Ovary (tissue), 3 donors: ENCODE results near the gene NGEF.

Source experiments
- EP300 ChIP-seq: sonication (generic); formaldehyde crosslinking; IDR thresholded peaks from one replicate; pipeline ENCODE4 v1.6.1; 2017; ENCODE audit warnings: antibody characterized with exemption
- POLR2A ChIP-seq: fragments of 450-650 bp; IDR thresholded peaks from one replicate; pipeline ENCODE4 v1.6.1; 2017; ENCODE audit warnings: antibody characterized with exemption, mild to moderate bottlenecking, moderate library complexity
- TF ChIP-seq, protein P1 (sequence below), 3 donors: fragments of 450-650 bp in 2 of 3; fragments of 200-600 bp in 1 of 3; IDR thresholded peaks; one replicate each; pipeline versions ENCODE4 v1.5.1 to v1.8.0; 2016 to 2022; ENCODE audit warnings: antibody characterized with exemption in 3 of 3, mild to moderate bottlenecking in 1 of 3
- donor health status: DM: no; HTN: no; CAD: no.

DNA sequence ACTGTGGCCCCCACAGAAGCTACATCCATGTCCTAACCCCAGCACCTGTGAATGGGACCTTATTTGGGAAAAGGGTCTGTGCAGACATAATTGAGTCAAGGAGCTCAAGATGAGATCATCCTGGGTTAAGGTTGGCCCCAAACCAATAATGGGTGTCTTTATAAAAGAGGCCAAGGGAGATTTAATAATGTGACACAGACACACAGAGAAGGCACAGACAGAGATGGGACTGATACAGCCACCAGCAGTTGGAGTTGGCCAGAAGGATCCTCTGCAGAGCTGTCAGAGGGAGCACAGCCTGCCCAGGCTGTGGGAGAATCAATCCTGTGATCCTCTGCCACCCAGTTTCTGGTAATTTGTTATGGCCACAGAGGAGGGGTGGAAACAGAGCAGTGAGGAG is 116.9 kb downstream of the NGEF start:
- TF ChIP-seq, protein P1, sequence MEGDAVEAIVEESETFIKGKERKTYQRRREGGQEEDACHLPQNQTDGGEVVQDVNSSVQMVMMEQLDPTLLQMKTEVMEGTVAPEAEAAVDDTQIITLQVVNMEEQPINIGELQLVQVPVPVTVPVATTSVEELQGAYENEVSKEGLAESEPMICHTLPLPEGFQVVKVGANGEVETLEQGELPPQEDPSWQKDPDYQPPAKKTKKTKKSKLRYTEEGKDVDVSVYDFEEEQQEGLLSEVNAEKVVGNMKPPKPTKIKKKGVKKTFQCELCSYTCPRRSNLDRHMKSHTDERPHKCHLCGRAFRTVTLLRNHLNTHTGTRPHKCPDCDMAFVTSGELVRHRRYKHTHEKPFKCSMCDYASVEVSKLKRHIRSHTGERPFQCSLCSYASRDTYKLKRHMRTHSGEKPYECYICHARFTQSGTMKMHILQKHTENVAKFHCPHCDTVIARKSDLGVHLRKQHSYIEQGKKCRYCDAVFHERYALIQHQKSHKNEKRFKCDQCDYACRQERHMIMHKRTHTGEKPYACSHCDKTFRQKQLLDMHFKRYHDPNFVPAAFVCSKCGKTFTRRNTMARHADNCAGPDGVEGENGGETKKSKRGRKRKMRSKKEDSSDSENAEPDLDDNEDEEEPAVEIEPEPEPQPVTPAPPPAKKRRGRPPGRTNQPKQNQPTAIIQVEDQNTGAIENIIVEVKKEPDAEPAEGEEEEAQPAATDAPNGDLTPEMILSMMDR (IDR thresholded peaks at IDR 0.05): no peak
- TF ChIP-seq EP300 (no peak), POLR2A (no peak)
